ENCODE results near the gene CARMIL3. TPM values are rescaled to one million over a fixed set of nuclear protein-coding genes. Genes with fewer than 3 reads are reported as not detected.

Gene CARMIL3
- total RNA-seq, 6 experiments from 2014 or later: 0.18 to 1.9 (median 0.29) TPM

DNA sequence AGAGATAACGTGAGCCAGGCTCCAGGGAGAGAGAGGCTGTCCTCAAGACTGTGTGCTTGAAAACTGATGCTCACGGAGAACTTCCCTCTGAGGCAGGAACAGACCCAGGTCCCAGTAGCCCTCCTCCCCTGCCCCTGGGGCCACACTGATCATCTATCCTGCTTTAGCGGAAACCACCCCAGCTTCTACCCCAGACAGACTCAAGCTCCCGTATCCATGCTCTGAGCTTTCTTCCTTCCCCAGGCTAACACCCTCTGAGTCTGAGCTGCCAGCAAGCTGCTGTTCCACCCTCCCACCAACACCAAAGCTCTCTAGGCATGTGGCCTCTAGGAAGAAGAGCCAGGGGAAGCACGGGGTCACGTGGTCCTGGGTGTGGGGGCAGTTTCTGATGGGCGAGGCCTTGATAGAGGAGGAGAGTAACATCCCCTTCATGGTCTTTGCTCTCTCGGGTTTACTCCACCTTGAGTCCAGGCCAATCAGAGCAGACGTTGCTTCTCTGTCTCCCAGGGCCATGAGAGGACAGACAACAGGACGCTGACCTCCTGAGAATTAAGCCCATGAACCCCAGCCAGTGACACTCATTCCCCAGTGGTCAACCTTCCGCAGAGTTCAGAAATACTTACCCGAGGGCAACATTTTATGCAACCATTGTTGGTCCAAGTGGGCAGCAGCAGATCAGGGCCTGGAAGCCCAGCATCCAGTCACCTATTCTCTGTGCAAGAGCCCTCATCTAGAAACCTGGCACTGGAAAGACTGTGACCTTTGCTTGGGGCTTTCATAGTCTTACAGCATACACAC, 43.7 kb downstream of the CARMIL3 start:
- WGBS (ENCODE audit: insufficient coverage, low coverage, low lambda C conversion rate, missing lambda C conversion rate): 9% methylated on average over 10 of the region's 12 CpGs
- intact Hi-C loops (cut with DNase I): loop anchor here in 1 of 2 donors (10.0 kb wide), 1 partner anchor 59 kb away; no protein-coding TSS in a partner anchor
- TF ChIP-seq CTCF (IDR thresholded peaks at IDR 0.05) (peak in 1 of 4 donors; percentile 7), POLR2A (IDR thresholded peaks at IDR 0.05) (peak; percentile 93)
- Histone ChIP-seq H3K4me1 (peaks cover 0 to 71% (median 29%) of the 10 kb centered on the region in 4 donors), H3K27me3 (no peaks in the 10 kb centered on the region), H3K9me3 (no peaks in the 10 kb centered on the region), H3K27ac (peak overlapping the region; percentile 89 to 97 (median 94)), H3K36me3 (peaks cover 0 to 40% (median 9%) of the 10 kb centered on the region in 4 donors), H3K4me3 (peak overlapping the region; percentile 77 to 98 (median 90))
- DNase-seq (peak; percentile 89 to 98 (median 97)), ATAC-seq (peak; percentile 62 to 76 (median 70))

- Histone ChIP-seq H3K4me1 (peaks cover 0 to 82% (median 29%) of the 10 kb centered on the region in 4 donors), H3K36me3 (peaks cover 0 to 47% (median 9%) of the 10 kb centered on the region in 4 donors), H3K9me3 (no peaks in the 10 kb centered on the region), H3K27ac (peak overlapping the region in 2 of 3 donors; percentile 52 to 97), H3K27me3 (no peaks in the 10 kb centered on the region), H3K4me3 (peak overlapping the region in 1 of 3 donors; percentile 98)
- intact Hi-C loops (cut with DNase I): loop anchor here in 1 of 2 donors (10.0 kb wide), 1 partner anchor 58 kb away; no protein-coding TSS in a partner anchor
- WGBS (ENCODE audit: insufficient coverage, low coverage, low lambda C conversion rate, missing lambda C conversion rate): 81% methylated on average over 3 of the region's 8 CpGs
- DNase-seq (no peak), ATAC-seq (no peak)
- no peak for TF ChIP-seq POLR2A (IDR thresholded peaks at IDR 0.05)
- no peak for TF ChIP-seq CTCF (IDR thresholded peaks at IDR 0.05)
These were observed 44.9 kb downstream of the CARMIL3 start for GRCh38 chr14:24096545-24097181.

DNA sequence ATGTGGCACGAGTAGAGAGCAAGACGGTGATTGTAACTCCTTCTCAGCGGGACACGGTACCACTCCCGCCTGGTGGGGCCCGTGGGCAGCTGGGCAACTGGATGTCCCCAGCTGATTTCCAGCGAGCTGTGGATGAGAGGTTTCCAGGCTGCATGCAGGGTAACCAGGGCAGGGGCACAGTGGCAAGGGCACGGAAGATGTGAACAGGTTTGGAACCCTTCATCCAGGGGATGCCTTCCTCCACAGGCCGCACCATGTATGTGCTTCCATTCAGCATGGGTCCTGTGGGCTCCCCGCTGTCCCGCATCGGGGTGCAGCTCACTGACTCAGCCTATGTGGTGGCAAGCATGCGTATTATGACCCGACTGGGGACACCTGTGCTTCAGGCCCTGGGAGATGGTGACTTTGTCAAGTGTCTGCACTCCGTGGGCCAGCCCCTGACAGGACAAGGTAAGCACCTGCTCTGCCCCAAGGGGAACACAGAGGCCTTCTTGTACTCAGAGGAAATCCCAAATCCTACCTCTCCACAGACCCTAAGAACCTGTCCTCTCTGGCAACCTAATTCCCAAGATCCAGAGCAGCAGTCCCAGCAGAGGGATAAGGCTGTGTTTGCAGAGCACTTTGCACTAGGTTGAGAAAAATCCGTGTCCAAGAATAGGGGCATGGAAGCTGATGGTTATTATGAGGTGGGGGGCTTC, 46.6 kb downstream of the CARMIL3 start:
- WGBS (ENCODE audit: insufficient coverage, low coverage, low lambda C conversion rate, missing lambda C conversion rate): 73% methylated on average over 4 of the region's 16 CpGs
- H3K4me1 ChIP-seq: peaks cover 0 to 82% (median 25%) of the 10 kb centered on the region in 4 donors
- TF ChIP-seq POLR2A (IDR thresholded peaks at IDR 0.05) (no peak), CTCF (IDR thresholded peaks at IDR 0.05) (no peak)
- DNase-seq (no peak), ATAC-seq (no peak)
- H3K27me3 ChIP-seq: no peaks in the 10 kb centered on the region
- H3K27ac ChIP-seq: peak overlapping the region in 1 of 3 donors; percentile 39
- intact Hi-C loops (cut with DNase I): loop anchor here in 1 of 2 donors (10.0 kb wide), 1 partner anchor 56 kb away; no protein-coding TSS in a partner anchor
- no peak overlapping the region for H3K4me3 ChIP-seq
- H3K9me3 ChIP-seq: no peaks in the 10 kb centered on the region
- H3K36me3 ChIP-seq: peaks cover 0 to 60% (median 12%) of the 10 kb centered on the region in 4 donors

All from right lobe of liver (tissue), 6 donors.